Smooth muscle cell (in vitro differentiated cells): ENCODE measurements around the gene PIK3CA. TPM values are rescaled to one million over a fixed set of nuclear protein-coding genes. Genes with fewer than 3 reads are reported as not detected.

ENCODE experiments used
- DNase-seq: peaks from one replicate; lab custom pipeline; 2025; ENCODE audit not compliant: unreplicated experiment; lab: John Stamatoyannopoulos, UW
- H2AFZ ChIP-seq: fragments of 200-600 bp; sonication (generic); 2 replicates; pipeline ENCODE4 v1.6.0; 2016; ENCODE audit warnings: antibody characterized with exemption, low read depth, mild to moderate bottlenecking
- H3F3A ChIP-seq: fragments of 200-600 bp; sonication (generic); 2 replicates; pipeline ENCODE4 v1.6.0; 2017; ENCODE audit warnings: antibody characterized with exemption, low read depth
- H3K27ac ChIP-seq: fragments of 200-600 bp; sonication (generic); 2 replicates; pipeline ENCODE4 v1.5.1; 2016; ENCODE audit warnings: low read depth, mild to moderate bottlenecking
- H3K27me3 ChIP-seq: fragments of 200-600 bp; sonication (generic); 2 replicates; pipeline ENCODE4 v1.6.1; 2016; ENCODE audit warnings: low read depth, mild to moderate bottlenecking
- H3K36me3 ChIP-seq: fragments of 200-600 bp; sonication (generic); 2 replicates; pipeline ENCODE4 v1.5.1; 2016; ENCODE audit warnings: low read depth
- H3K4me1 ChIP-seq: fragments of 200-600 bp; sonication (generic); 2 replicates; pipeline ENCODE4 v1.5.1; 2016; ENCODE audit warnings: low read depth
- H3K4me2 ChIP-seq: fragments of 200-600 bp; sonication (generic); 2 replicates; pipeline ENCODE4 v1.6.0; 2016; ENCODE audit warnings: mild to moderate bottlenecking
- H3K4me3 ChIP-seq: fragments of 200-600 bp; sonication (generic); 2 replicates; pipeline ENCODE4 v1.5.1; 2016; ENCODE audit warnings: mild to moderate bottlenecking
- H3K79me2 ChIP-seq: fragments of 200-600 bp; sonication (generic); 2 replicates; pipeline ENCODE4 v1.6.0; 2016; ENCODE audit warnings: low read depth, mild to moderate bottlenecking
- H3K9ac ChIP-seq: fragments of 200-600 bp; sonication (generic); 2 replicates; pipeline ENCODE4 v1.6.0; 2016; ENCODE audit warnings: low read depth
- H3K9me3 ChIP-seq: fragments of 200-600 bp; sonication (generic); replicated peaks from 2 replicates; pipeline ENCODE4 v1.5.1; 2016; ENCODE audit warnings: low read depth
- H4K20me1 ChIP-seq: fragments of 200-600 bp; sonication (generic); 2 replicates; pipeline ENCODE4 v1.6.0; 2016; ENCODE audit warnings: low read depth
- CTCF ChIP-seq: fragments of 200-600 bp; sonication (generic); IDR thresholded peaks from 2 replicates; pipeline ENCODE4 v1.5.1; 2017; ENCODE audit warnings: borderline replicate concordance, mild to moderate bottlenecking, antibody characterized with exemption; ENCODE audit not compliant: insufficient read depth, poor library complexity, severe bottlenecking
- WGBS: methylation state at CpG from one replicate; pipeline ENCODE4 v1.1.7; 2016; ENCODE audit warnings: low lambda C conversion rate; 5-methylcytosine and 5-hydroxymethylcytosine counted together
- polyA plus RNA-seq: library from polyadenylated mRNA; unstranded; fragments of >200 nt; fragmentation: Nextera tagmentation; extraction: Ambion mirVana; gene quantifications from 2 replicates; pipeline ENCODE4 v1.2.1, GENCODE V29; 2016
- total RNA-seq: library from RNA; depleted of rRNA; stranded (reverse); fragments of >200 nt; gene quantifications from 2 replicates; pipeline ENCODE4 v1.2.3, GENCODE V29; 2014

The PIK3CA gene
- total and polyA plus RNA-seq, 2 experiments from 2014 or later, result 6.1 to 19.6 TPM

DNA sequence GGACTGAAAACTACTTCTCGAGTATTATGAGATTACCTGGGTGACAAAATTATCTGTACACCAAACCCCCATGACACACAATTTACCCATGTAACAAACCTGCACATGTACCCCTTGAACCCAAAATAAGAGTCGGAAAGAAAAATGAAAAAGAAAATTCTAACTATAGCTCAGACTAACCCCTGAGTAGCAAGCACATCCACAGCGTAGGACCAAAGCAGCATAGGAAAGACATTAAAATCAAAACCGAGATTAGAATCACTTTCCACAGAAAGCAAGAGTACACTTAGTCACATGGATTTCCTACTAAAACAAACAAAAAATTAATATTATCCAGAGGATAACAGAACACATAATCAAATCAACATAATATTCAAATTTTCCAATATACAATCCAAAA is 6.3 kb upstream of the PIK3CA start:
- H3F3A ChIP-seq, result peaks cover 2% of the 10 kb centered on the region
- no peak overlapping the region for H3K4me2 ChIP-seq
- H3K4me1 ChIP-seq, result peaks cover 3% of the 10 kb centered on the region
- no peaks in the 10 kb centered on the region for H3K79me2 ChIP-seq
- no peaks in the 10 kb centered on the region for H4K20me1 ChIP-seq
- no peak overlapping the region for H3K27ac ChIP-seq
- no peak overlapping the region for H3K9ac ChIP-seq
- H3K9me3 ChIP-seq, result no peaks in the 10 kb centered on the region
- no peak for DNase-seq
- H3K36me3 ChIP-seq, result no peaks in the 10 kb centered on the region
- TF ChIP-seq CTCF, result no peak
- H2AFZ ChIP-seq, result no peak overlapping the region
- H3K27me3 ChIP-seq, result no peaks in the 10 kb centered on the region
- 96% methylated on average over 4 of the region's 4 CpGs for WGBS
- no peak overlapping the region for H3K4me3 ChIP-seq

DNA sequence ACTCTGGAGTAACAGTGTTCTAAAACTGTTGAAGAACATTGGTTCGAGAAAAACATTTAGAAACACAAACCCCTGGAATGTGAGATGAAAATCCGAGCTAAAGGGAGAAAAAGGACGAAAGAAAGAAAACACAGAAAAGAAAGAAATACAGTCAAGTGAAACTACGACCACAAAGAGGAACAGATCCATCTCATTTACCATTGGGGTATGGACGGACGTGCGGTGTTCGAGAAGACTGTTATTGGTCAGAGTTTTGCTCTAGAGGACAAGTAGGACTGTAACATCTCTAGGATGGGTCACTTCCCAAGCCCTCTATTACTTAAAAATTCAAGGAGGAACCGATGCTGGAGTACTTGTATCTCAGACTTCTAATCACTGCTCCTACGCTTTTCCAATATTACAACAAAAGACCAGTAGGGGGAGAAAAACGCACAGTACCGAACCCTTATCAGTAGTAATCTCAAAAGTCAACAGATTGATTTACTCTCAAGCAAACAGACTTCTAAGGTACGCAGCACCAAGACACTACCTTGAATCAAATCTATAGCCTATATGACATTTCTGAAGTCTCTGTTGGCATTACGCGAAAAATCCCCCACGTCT is 1.1 kb upstream of the PIK3CA start:
- H3K36me3 ChIP-seq, result no peaks in the 10 kb centered on the region
- H3K9me3 ChIP-seq, result no peaks in the 10 kb centered on the region
- H2AFZ ChIP-seq, result peak overlapping the region; percentile 99
- peak overlapping the region; percentile 100 for H3K4me3 ChIP-seq
- no peak for DNase-seq
- 12% methylated on average over 16 of the region's 16 CpGs for WGBS
- peaks cover 22% of the 10 kb centered on the region for H3K4me1 ChIP-seq
- H3K9ac ChIP-seq, result peak overlapping the region; percentile 93
- peaks cover 4% of the 10 kb centered on the region for H3F3A ChIP-seq
- H3K27me3 ChIP-seq, result no peaks in the 10 kb centered on the region
- TF ChIP-seq CTCF, result peak; percentile 60
- peak overlapping the region; percentile 91 for H3K27ac ChIP-seq
- H3K79me2 ChIP-seq, result peaks cover 34% of the 10 kb centered on the region
- peaks cover 29% of the 10 kb centered on the region for H4K20me1 ChIP-seq
- peak overlapping the region; percentile 96 for H3K4me2 ChIP-seq

DNA sequence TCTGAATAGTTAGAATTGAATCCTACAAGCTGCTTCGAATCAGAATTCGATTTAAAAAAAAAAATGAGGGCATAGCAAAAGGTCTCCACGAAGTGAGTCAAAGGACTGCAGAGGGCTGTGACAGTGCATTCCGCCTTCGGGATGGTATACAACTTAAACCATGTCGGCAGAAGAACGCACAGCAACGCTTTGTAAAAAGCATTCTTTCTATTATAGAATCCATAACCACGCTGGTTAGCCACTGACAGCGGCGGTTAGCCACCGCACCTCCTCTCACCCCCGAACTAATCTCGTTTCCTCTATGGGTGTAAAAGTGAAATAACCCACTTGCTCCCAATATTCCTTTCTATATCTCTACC is 664 bp upstream of the PIK3CA start:
- H2AFZ ChIP-seq, result peak overlapping the region; percentile 99
- DNase-seq, result peak; percentile 38
- peaks cover 38% of the 10 kb centered on the region for H3K79me2 ChIP-seq
- no peak for TF ChIP-seq CTCF
- no peaks in the 10 kb centered on the region for H3K27me3 ChIP-seq
- peak overlapping the region; percentile 93 for H3K9ac ChIP-seq
- peaks cover 4% of the 10 kb centered on the region for H3F3A ChIP-seq
- H3K36me3 ChIP-seq, result no peaks in the 10 kb centered on the region
- peaks cover 22% of the 10 kb centered on the region for H3K4me1 ChIP-seq
- H3K4me3 ChIP-seq, result peak overlapping the region; percentile 100
- H3K9me3 ChIP-seq, result no peaks in the 10 kb centered on the region
- H3K27ac ChIP-seq, result peak overlapping the region; percentile 91
- H4K20me1 ChIP-seq, result peaks cover 34% of the 10 kb centered on the region
- 0% methylated on average over 14 of the region's 14 CpGs for whole genome bisulfite sequencing
- peak overlapping the region; percentile 96 for H3K4me2 ChIP-seq
